Measurements from ENCODE around the gene MFAP2.
A peak's percentile ranks its signal among the peaks of the same experiment; 100 is the strongest.

MFAP2 gene

GRCh38 chr1:16980473-16981268, at the start of gene MFAP2:
Gene MFAP2, minus strand, starts transcription at chr1:16980620. Its CDS starts 2,347 bp downstream, at chr1:16978273.
- DNase-seq = peak; percentile 13

- DNase-seq = no peak
Measured at GRCh38 chr1:17030206-17030605, 49.8 kb upstream of the MFAP2 start.

GRCh38 chr1:17028662-17029188, 48.3 kb upstream of the MFAP2 start:
- no peak for DNase-seq

- DNase-seq = no peak
Measured at GRCh38 chr1:17027900-17028299, 47.5 kb upstream of the MFAP2 start.

- DNase-seq = no peak
Measured at GRCh38 chr1:17027403-17027802, 47.0 kb upstream of the MFAP2 start.

- no peak for DNase-seq
Measured at GRCh38 chr1:17024721-17025120, 44.3 kb upstream of the MFAP2 start.

GRCh38 chr1:17023573-17023972, 43.2 kb upstream of the MFAP2 start:
- DNase-seq = no peak

- no peak for DNase-seq
Measured at GRCh38 chr1:17023102-17023501, 42.7 kb upstream of the MFAP2 start.

- DNase-seq = no peak
Measured at GRCh38 chr1:17021896-17022295, 41.5 kb upstream of the MFAP2 start.

- no peak for DNase-seq
Measured at GRCh38 chr1:17020502-17020901, 40.1 kb upstream of the MFAP2 start.

- DNase-seq = no peak
Measured at GRCh38 chr1:17018849-17019248, 38.4 kb upstream of the MFAP2 start.

- no peak for DNase-seq
Measured at GRCh38 chr1:17017435-17017834, 37.0 kb upstream of the MFAP2 start.

GRCh38 chr1:17016317-17016661, 35.9 kb upstream of the MFAP2 start:
- DNase-seq = no peak

GRCh38 chr1:17014671-17015567, 34.5 kb upstream of the MFAP2 start:
- no peak for DNase-seq

- DNase-seq = no peak
Measured at GRCh38 chr1:17013491-17014320, 33.3 kb upstream of the MFAP2 start.

- no peak for DNase-seq
Measured at GRCh38 chr1:17012775-17013490, 32.5 kb upstream of the MFAP2 start.

- DNase-seq = peak; percentile 89
Measured at GRCh38 chr1:17011439-17012307, 31.3 kb upstream of the MFAP2 start, which contains the start of gene ATP13A2. Gene ATP13A2, minus strand, starts transcription at chr1:17011928. Its CDS starts 190 bp downstream, at chr1:17011738.

GRCh38 chr1:17011092-17011438, 30.6 kb upstream of the MFAP2 start:
- DNase-seq = no peak

GRCh38 chr1:17009706-17010105, 29.3 kb upstream of the MFAP2 start:
- DNase-seq = no peak

GRCh38 chr1:17008208-17008855, 27.9 kb upstream of the MFAP2 start:
- no peak for DNase-seq

GRCh38 chr1:17007121-17007520, 26.7 kb upstream of the MFAP2 start:
- no peak for DNase-seq

All from stimulated activated CD4-positive, alpha-beta T cell treated with anti-CD3 and anti-CD28 coated beads, Interleukin-15, amount 100 ng/mL, for 24 hours (primary cell).